K562 (cell line): Measurements from ENCODE around the gene MAN1A1. TPM values are rescaled to one million over a fixed set of nuclear protein-coding genes. Genes with fewer than 3 reads are reported as not detected.

ENCODE experiments used
- BCOR ChIP-seq: fragments of 450-650 bp; IDR thresholded peaks from 2 replicates; pipeline ENCODE4 v1.6.1; 2016
- CAMTA2 ChIP-seq: fragments of 250-450 bp; sonication (Bioruptor Pico); conservative IDR thresholded peaks from 2 replicates; pipeline ENCODE4 v1.5.1; 2022
- CHD4 ChIP-seq: fragments of 200-600 bp; sonication (generic); IDR thresholded peaks from 3 replicates; pipeline ENCODE4 v1.6.1; 2012; ENCODE audit warnings: low read depth, mild to moderate bottlenecking, mixed read lengths, low read length, inconsistent platforms; ENCODE audit not compliant: insufficient read depth, insufficient replicate concordance, poor library complexity, severe bottlenecking
- CTBP1 ChIP-seq: fragments of 450-650 bp; IDR thresholded peaks from 2 replicates; pipeline ENCODE4 v1.6.1; 2016; ENCODE audit warnings: borderline replicate concordance
- DIDO1 ChIP-seq: fragments of 450-650 bp; IDR thresholded peaks from 2 replicates; pipeline ENCODE4 v1.6.1; 2016; ENCODE audit warnings: low read depth, missing biosample characterization, missing genetic modification characterization
- E4F1 ChIP-seq: fragments of 250-450 bp; sonication (Bioruptor Pico); IDR thresholded peaks from 2 replicates; pipeline ENCODE4 v1.5.0; 2021; ENCODE audit warnings: mild to moderate bottlenecking, borderline replicate concordance
- EWSR1 ChIP-seq: fragments of 450-650 bp; IDR thresholded peaks from 2 replicates; pipeline ENCODE4 v1.6.1; 2018; ENCODE audit warnings: borderline replicate concordance, mild to moderate bottlenecking, low read depth, moderate library complexity; ENCODE audit not compliant: partially characterized antibody
- JUND ChIP-seq, 2 experiments: IDR thresholded peaks; 2 replicates in 1 of 2; 3 replicates in 1 of 2; pipeline ENCODE4 v1.6.1; 2011; ENCODE audit warnings: borderline replicate concordance in 2 of 2, low read depth in 2 of 2, low read length in 2 of 2, improper control_type of control experiment in 1 of 2, missing biosample characterization in 1 of 2, missing genetic modification characterization in 1 of 2, missing genetic modification reagents in 1 of 2
- KLF13 ChIP-seq: fragments of 450-650 bp; IDR thresholded peaks from 2 replicates; pipeline ENCODE4 v1.6.1; 2016; ENCODE audit warnings: missing genetic modification characterization, low read depth, mild to moderate bottlenecking, missing compliant biosample characterization, moderate library complexity, borderline replicate concordance
- MTA3 ChIP-seq: fragments of 450-650 bp; formaldehyde crosslinking; IDR thresholded peaks from 2 replicates; pipeline ENCODE4 v1.6.1; 2017; ENCODE audit warnings: mild to moderate bottlenecking, borderline replicate concordance
- MYC ChIP-seq, 2 experiments: fragments of 250-450 bp in 1 of 2; sonication (Bioruptor Pico) in 1 of 2; IDR thresholded peaks; 2 replicates each; pipeline versions ENCODE4 v1.5.1 to v1.6.1; 2012 to 2021; ENCODE audit warnings: low read depth in 2 of 2, borderline replicate concordance in 1 of 2, improper control_type of control experiment in 1 of 2, low read length in 1 of 2, mild to moderate bottlenecking in 1 of 2, moderate library complexity in 1 of 2
- PHTF2 ChIP-seq: fragments of 250-450 bp; sonication (Bioruptor Pico); IDR thresholded peaks from 2 replicates; pipeline ENCODE4 v1.5.0; 2021; ENCODE audit warnings: mild to moderate bottlenecking
- SAFB ChIP-seq: fragments of 200-400 bp; formaldehyde crosslinking; IDR thresholded peaks from 2 replicates; pipeline ENCODE4 v1.6.1; 2017; ENCODE audit warnings: low read depth, low read length, borderline replicate concordance
- SREBF1 ChIP-seq: fragments of 150-350 bp; IDR thresholded peaks from 2 replicates; pipeline ENCODE4 v1.6.1; 2014; ENCODE audit warnings: antibody characterized with exemption, low read depth, low read length, borderline replicate concordance
- TAF1 ChIP-seq: IDR thresholded peaks from 2 replicates; pipeline ENCODE4 v1.6.1; 2011; ENCODE audit warnings: mild to moderate bottlenecking, low read length, moderate library complexity; ENCODE audit not compliant: insufficient read depth, control insufficient read depth, severe bottlenecking; ENCODE audit errors: extremely low read depth
- TBL1XR1 ChIP-seq, 2 experiments: IDR thresholded peaks; 2 replicates each; pipeline ENCODE4 v1.6.1; 2012; ENCODE audit warnings: improper control_type of control experiment in 2 of 2, low read length in 2 of 2, mild to moderate bottlenecking in 1 of 2
- XRCC5 ChIP-seq: fragments of 200-400 bp; formaldehyde crosslinking; IDR thresholded peaks from 2 replicates; pipeline ENCODE4 v1.6.1; 2017; ENCODE audit warnings: low read depth, mild to moderate bottlenecking, low read length
- ZNF12 ChIP-seq: sonication (generic); formaldehyde crosslinking; IDR thresholded peaks from 2 replicates; pipeline ENCODE4 v1.4.0; 2020; ENCODE audit warnings: mild to moderate bottlenecking, missing genetic modification reagents
- ZNF408 ChIP-seq: fragments of 250-450 bp; sonication (Bioruptor Pico); IDR thresholded peaks from 2 replicates; pipeline ENCODE4 v1.4.0; 2020; ENCODE audit warnings: low read depth, mild to moderate bottlenecking, moderate library complexity
- ZNF780A ChIP-seq: fragments of 250-450 bp; sonication (Bioruptor Pico); IDR thresholded peaks from 2 replicates; pipeline ENCODE4 v1.5.0; 2021; ENCODE audit warnings: mild to moderate bottlenecking
- polyA plus RNA-seq, 8 experiments: library from polyadenylated mRNA; depleted of rRNA in 4 of 8; stranded (reverse) in 5 of 8; unstranded in 3 of 8; fragments of >200 nt; fragmentation: Nextera tagmentation in 2 of 8; fragmentation: Illumina TruSeq in 1 of 8; extraction: Ambion mirVana in 2 of 8; extraction: Trizol in 1 of 8; gene quantifications; 2 replicates each; pipeline versions ENCODE4 v1.2.1 to v1.2.3, GENCODE V29; 2011 to 2014; ENCODE audit warnings: inconsistent platforms in 1 of 8, missing spikeins in 1 of 8
- total RNA-seq, 7 experiments: library from RNA; depleted of rRNA in 6 of 7; stranded (reverse); fragments of >200 nt in 6 of 7; fragmentation: Illumina TruSeq in 2 of 7; extraction: Trizol in 2 of 7; gene quantifications; 2 replicates each; pipeline versions ENCODE4 v1.2.1 to v1.2.3, GENCODE V29; 2011 to 2021; ENCODE audit warnings: low replicate concordance in 1 of 7
- TF ChIP-seq, protein P1 (sequence below), 2 experiments: fragments of 450-650 bp; IDR thresholded peaks; 2 replicates each; pipeline ENCODE4 v1.6.1; 2016
- TF ChIP-seq, protein P2 (sequence below): fragments of 450-650 bp; formaldehyde crosslinking; IDR thresholded peaks from 2 replicates; pipeline ENCODE4 v1.4.0; 2020; ENCODE audit warnings: mild to moderate bottlenecking

MAN1A1 gene
- total and polyA plus RNA-seq, 9 of the 15 experiments (the other 6 are each of a cell fraction or from before 2014, with no cell fraction given), result 24.5 to 78.4 (median 59.7) TPM

DNA sequence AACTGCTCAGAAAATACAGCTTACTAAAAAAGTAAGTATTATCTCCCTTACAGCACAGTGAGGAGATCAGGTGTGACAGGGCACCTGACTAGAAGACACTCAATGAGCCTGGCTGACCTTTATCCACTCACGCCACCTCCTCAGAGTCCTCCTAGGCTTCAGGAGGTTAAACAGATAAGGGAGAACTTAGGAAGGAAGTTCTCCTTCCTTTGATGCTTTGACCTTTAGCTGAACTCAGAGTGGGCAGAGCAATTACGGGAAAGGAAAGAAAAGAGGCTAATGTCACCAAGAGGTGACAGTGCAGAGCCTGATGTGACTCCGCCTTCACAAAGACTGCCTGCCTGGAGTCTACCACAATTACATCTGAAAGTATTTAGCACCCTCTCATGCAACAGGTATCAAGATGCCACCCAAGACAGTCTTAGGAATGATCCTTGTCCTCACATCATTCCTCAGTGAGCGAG, 36.7 kb downstream of the MAN1A1 start (continued):
- no peak for TF ChIP-seq ZNF780A
- TF ChIP-seq CAMTA2, result no peak
- TF ChIP-seq BCOR, result peak; percentile 57; the same call in 1 of the 2 replicates
- TF ChIP-seq EWSR1, result no peak
- TF ChIP-seq E4F1 (CRISPR knock-in tag), result no peak
- TF ChIP-seq TAF1, result no peak
- no peak for TF ChIP-seq SAFB
- TF ChIP-seq KLF13, result no peak
- TF ChIP-seq CHD4, result no peak
- TF ChIP-seq JUND (IDR thresholded peaks at IDR 0.05; ENCODE audit: borderline replicate concordance, low read depth, low read length), result peak; percentile 81
- peak; percentile 80; the same call in 1 of the 3 replicates for TF ChIP-seq JUND (tag; IDR thresholded peaks at IDR 0.05; ENCODE audit: borderline replicate concordance, low read depth, low read length)
- TF ChIP-seq, protein P1, sequence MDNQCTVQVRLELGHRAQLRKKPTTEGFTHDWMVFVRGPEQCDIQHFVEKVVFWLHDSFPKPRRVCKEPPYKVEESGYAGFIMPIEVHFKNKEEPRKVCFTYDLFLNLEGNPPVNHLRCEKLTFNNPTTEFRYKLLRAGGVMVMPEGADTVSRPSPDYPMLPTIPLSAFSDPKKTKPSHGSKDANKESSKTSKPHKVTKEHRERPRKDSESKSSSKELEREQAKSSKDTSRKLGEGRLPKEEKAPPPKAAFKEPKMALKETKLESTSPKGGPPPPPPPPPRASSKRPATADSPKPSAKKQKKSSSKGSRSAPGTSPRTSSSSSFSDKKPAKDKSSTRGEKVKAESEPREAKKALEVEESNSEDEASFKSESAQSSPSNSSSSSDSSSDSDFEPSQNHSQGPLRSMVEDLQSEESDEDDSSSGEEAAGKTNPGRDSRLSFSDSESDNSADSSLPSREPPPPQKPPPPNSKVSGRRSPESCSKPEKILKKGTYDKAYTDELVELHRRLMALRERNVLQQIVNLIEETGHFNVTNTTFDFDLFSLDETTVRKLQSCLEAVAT (IDR thresholded peaks at IDR 0.05), result peak in 1 of 2 experiments; percentile 27; a peak in 1 of 4 replicates
- no peak for TF ChIP-seq ZNF12
- TF ChIP-seq MYC (IDR thresholded peaks at IDR 0.05; ENCODE audit: low read depth, low read length), result peak; percentile 55
- no peak for TF ChIP-seq MYC (CRISPR knock-in tag; IDR thresholded peaks at IDR 0.05; ENCODE audit: borderline replicate concordance, low read depth)
- TF ChIP-seq MTA3, result peak; percentile 79; the same call in 1 of the 2 replicates
- TF ChIP-seq SREBF1, result peak; percentile 55; the same call in 1 of the 2 replicates
- no peak for TF ChIP-seq DIDO1
- no peak for TF ChIP-seq XRCC5
- TF ChIP-seq TBL1XR1 (IDR thresholded peaks at IDR 0.05; ENCODE audit: low read length in 2 of 2), result peak; percentile 91 to 95
- TF ChIP-seq PHTF2 (CRISPR knock-in tag), result no peak
- TF ChIP-seq, protein P2, sequence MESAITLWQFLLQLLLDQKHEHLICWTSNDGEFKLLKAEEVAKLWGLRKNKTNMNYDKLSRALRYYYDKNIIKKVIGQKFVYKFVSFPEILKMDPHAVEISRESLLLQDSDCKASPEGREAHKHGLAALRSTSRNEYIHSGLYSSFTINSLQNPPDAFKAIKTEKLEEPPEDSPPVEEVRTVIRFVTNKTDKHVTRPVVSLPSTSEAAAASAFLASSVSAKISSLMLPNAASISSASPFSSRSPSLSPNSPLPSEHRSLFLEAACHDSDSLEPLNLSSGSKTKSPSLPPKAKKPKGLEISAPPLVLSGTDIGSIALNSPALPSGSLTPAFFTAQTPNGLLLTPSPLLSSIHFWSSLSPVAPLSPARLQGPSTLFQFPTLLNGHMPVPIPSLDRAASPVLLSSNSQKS, result no peak
- TF ChIP-seq CTBP1, result peak; percentile 100
- TF ChIP-seq ZNF408 (CRISPR knock-in tag), result no peak
